CD4-positive, alpha-beta T cell treated with Interleukin-6 at 100 ng/mL for 8 hours (primary cell): ENCODE measurements around the gene APOL4.

ENCODE experiments used
- DNase-seq: peaks from one replicate; pipeline ENCODE4 v3.0.0-alpha.2; 2020; ENCODE audit warnings: mixed read lengths, low spot score

The APOL4 gene

GRCh38 chr22:36184433-36185025, 17.1 kb downstream of the APOL4 start:
- DNase-seq = no peak

GRCh38 chr22:36183446-36183845, 18.2 kb downstream of the APOL4 start:
- no peak for DNase-seq

- DNase-seq = no peak
Observed at GRCh38 chr22:36182857-36183256, 18.8 kb downstream of the APOL4 start.

DNA sequence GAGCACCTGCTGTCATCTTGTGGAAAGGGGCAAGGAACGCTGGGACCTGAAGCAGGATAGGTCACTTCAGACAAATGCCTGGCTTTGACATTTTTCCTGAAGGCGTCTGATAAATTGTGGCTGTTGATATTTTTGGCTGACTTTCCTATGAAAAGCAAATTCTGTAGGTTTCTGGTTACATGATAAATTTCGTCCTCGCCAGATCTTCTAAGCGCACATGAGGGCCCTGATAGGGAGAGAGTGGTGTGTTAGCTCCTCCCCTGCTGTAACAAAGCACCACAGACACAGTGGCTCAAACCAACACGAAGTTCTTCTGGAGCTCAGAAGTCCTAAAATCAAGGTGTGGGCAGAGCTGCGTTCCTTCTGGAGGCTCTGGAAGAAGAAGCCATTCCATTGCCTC, 19.6 kb downstream of the APOL4 start:
- no peak for DNase-seq

GRCh38 chr22:36180928-36181327, 20.7 kb downstream of the APOL4 start:
- no peak for DNase-seq

DNA sequence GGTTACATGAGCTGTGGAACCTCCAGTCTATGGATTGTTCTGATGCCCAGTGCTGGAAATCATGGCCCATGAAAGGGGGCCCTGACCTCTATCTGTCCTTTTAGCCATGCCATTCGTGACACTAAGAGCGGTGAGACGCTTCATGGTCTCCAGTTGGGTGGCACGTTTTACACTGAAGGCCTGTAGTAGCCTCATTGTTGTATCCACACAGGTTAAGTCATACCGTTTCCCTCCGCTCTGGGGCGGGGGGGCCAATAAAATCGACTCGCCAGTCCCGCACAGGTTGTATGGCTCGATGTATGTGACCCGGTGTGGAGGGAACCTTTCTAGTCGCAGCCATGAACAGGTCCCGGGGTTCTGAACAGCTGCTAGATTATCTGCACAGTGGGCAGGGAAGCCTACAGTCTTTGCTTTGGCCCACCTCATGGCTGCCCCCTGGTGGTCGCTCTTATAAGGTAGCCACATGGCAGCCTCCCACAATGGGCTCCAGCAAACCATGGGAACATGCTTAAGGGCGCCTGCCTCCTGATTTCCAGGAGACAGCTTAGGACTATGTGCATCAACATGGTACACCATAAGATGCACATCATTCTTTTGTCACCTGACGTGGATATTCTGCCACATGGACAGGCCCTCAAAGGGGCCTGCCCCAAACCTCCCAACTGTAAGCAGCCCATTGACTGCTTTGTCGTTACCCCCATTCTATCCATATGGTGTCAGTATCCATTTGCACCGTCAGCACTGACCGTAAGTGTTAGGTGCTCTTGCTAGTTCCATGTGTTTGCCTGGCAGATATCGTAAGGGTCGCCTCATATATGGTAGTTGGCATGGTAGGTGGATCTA, 21.4 kb downstream of the APOL4 start:
- DNase-seq = peak; percentile 84

GRCh38 chr22:36177160-36177559, 24.4 kb downstream of the APOL4 start:
- no peak for DNase-seq

GRCh38 chr22:36175892-36176291, 25.7 kb downstream of the APOL4 start:
- DNase-seq = no peak

DNA sequence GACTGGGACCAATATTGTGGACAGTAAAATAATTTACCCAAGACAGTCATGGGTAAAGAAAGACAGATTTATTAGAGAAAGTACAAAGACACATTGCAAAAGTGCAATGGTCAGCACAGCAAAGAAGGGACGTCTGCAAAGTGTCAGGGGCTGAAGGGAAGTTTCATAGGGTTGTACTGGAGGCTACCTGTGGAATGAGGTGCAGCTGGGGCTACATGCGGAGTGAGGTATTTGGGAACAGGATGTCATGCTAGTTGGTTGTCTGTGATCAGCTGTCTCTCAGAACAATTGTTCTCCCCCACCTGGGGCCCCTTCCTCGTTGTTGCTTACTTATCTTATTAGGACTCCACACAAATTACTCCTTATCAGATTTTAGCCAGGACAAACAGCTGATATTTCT, 29.7 kb downstream of the APOL4 start:
- DNase-seq = no peak

DNA sequence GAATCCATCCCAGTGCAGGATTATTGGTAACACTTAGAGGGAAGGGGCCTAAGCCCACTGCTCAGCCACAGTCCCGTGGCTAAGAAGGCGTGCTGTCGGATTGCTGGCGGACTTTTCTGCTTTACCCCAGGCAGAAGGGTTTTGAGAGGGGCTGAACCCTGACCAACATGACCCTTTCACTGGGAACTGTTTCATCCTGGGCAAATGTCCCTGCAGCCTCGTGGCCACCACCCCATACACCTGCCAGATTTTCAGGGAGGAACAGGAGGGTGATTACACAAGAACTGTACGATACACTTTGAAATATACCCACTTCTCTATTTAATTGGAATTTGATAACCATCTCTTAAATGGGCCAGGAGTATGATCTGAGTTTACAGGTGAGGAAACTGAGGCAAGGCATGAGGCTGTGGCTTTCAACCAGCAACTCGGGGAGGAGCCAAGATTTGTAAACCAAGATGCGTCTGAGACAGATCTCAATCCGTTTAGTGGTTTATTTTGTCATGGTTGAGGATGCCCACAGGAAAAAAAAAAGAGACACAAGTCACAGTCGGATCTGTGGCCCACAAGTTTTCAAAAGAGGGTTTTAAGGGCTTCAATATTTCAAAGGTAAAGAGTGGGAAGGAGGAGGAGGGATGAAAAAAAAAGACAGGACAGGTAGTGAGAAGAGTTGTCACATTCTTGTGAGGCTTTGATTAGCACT, 34.9 kb downstream of the APOL4 start:
- no peak for DNase-seq

- no peak for DNase-seq
Observed at GRCh38 chr22:36166086-36166485, 35.5 kb downstream of the APOL4 start.

DNA sequence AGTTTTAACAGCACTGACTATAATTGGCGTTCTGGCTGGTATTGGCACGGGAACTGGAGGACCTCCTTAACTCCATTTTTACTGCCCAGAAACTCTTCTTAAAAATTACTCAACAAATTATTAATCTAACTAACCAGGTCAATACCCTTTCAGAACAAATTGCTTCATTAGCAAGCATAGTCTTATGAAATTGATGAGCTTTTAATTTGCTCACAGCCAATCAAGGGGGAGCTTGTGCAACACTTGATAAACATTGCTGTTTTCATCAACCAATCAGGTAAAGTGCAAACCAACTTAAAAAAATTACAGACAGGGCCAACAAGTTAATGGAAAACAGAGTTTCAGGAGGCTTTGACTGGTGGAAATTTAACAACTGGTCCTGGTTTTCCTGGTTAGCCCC, 36.5 kb downstream of the APOL4 start:
- DNase-seq = no peak

GRCh38 chr22:36164621-36165020, 37.0 kb downstream of the APOL4 start:
- no peak for DNase-seq

DNA sequence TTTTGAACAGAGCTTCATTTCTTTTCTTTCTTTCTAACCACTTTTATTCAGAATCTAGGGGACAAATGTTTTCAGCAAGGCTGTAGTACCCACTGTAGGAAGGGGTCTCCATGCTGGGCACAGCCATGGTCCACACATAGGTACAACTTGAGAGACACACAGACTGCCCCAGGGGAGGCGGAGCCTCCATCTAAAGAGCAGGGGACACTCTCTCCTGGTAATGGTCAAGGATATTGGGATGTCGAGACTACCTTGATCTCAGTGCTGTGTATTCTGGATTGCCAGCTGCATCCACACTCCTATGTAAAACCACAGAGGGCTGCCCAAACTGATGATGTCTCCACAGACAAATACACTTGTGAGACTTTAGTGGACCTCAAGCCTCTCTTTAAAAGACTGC, 38.1 kb downstream of the APOL4 start:
- no peak for DNase-seq

DNA sequence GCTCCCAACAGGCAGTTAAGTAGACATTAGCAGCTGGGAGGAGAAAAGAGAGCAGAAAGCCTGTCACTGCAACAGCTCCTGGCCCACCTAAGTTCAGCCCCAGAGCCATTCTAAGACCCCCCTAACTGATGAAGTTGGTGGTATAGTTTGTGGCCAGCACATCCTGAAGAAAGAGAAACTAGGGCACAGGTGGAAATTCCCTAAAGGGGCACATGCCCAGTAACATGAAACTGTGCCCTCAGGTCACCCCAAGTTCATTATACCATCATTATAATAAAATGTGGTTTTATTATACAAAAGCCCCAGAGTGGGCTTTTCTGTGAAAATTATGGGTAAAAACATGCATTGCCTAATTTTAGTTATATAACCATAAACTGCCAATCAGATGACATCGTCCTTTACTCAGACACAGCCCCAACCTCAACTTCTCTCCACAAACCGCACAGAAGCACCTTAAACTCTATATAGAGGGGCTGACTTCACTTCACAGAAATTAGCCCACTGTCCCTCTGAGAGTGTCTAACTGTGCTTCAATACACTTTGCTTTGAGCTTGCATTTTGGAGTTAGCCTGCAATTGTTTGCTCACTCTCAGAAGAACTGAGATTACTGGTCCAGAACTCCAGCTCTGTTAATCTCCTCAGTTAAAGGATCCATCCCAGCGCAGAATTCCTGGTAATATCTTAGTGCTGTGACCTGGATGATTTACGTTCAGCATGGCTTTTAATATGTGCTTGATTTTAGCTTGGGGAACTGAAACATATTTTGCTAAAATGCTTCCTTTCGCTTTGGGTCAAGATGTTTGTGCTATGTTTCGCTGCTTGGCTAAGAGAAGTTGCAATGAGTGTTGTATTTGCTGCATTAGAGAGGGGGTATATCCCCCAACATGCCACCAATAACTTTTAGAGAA, 39.2 kb downstream of the APOL4 start:
- DNase-seq = peak; percentile 36

DNA sequence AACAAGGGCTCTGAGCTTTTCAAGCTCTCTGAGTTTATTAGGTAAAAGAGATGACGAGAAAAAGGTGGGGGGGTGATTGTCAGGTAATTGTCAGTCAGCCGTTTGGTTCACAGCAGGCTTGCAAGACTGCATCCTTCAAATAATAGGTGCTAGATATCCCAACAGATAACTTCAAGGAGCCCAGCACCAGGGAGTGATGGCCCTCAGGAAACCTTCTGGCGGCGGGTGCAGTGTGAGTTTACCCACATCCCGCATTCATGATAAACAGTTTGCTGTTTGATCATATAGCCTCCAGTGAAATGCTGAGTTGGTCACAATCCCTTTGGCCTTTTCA, 39.8 kb downstream of the APOL4 start:
- DNase-seq = peak; percentile 34

DNA sequence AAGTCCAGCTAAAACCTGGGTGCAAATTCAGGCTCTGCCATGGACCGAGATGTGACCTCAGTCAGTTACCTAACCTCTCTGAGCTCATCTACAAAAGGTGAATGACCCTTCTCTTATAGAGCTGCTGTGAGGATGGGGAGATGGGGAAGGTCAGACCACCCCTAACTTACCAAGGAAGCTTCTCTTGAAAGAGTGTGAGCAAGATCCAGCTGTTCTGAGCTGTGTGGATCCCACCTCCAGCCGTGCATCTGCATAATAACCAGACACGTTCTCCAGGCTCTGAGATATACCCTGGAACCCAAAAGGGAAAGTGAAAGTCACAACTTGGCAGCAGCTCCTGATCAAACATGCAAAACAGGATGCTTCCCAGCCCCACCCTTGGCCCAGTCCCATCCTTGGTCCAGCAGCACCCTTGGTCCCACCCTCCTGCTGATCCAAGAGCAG, 41.1 kb downstream of the APOL4 start, which contains the start of gene APOL3:
TSS of gene APOL3 (minus strand) at position 257 of the 444 bp plus-strand sequence. CDS start 11,700 bp downstream, outside the sequence.
- DNase-seq = peak; percentile 56

GRCh38 chr22:36156515-36157419, 44.8 kb downstream of the APOL4 start:
- peak; percentile 73 for DNase-seq

GRCh38 chr22:36156119-36156514, 45.5 kb downstream of the APOL4 start:
- no peak for DNase-seq

DNA sequence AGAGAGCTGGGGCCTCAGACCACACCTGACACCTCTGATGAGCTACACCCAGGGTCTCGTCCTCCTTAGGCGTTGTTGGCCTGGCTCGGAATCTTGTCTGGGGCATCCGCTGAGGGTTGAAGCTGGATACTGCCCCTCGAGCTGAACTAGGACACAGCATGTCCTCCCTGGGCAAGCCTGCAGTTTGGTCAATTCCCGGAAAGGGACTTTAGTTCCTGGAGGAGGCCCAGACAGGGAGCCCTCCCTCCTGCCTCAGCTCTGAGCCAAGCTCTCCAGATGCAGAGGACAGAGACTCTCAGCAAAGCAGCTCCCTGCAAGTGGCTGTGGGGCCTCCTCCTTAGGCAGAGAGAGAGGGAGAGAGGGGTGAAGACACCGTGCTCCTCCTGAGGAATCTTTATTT, 45.9 kb downstream of the APOL4 start:
- no peak for DNase-seq

GRCh38 chr22:36154423-36154945, 47.1 kb downstream of the APOL4 start:
- no peak for DNase-seq
